ENCODE measurements around the gene LINGO1.

GRCh38 chr15:77650265-77650664, 17.6 kb upstream of the LINGO1 start:
- no peak for TF ChIP-seq CTCF (IDR thresholded peaks at IDR 0.05)
- no peak for TF ChIP-seq POLR2A (IDR thresholded peaks at IDR 0.05)
